Endothelial cell (in vitro differentiated cells): ENCODE measurements around the gene RFC3. TPM values are rescaled to one million over a fixed set of nuclear protein-coding genes. Genes with fewer than 3 reads are reported as not detected.

Experiments used
- DNase-seq: peaks from one replicate; pipeline ENCODE4 v3.0.0; 2021; ENCODE audit warnings: low spot score
- H3K27ac Mint-ChIP-seq: one replicate; pipeline ENCODE4 v1.8.0; 2021; ENCODE audit warnings: mixed read lengths, inconsistent platforms; ENCODE audit not compliant: unreplicated experiment
- H3K27me3 Mint-ChIP-seq: one replicate; pipeline ENCODE4 v1.8.0; 2021; ENCODE audit warnings: mild to moderate bottlenecking, moderate library complexity, mixed read lengths, inconsistent platforms; ENCODE audit not compliant: unreplicated experiment
- H3K36me3 Mint-ChIP-seq: one replicate; pipeline ENCODE4 v1.8.0; 2021; ENCODE audit warnings: mild to moderate bottlenecking, low read depth, mixed read lengths, inconsistent platforms; ENCODE audit not compliant: unreplicated experiment
- H3K4me1 Mint-ChIP-seq: one replicate; pipeline ENCODE4 v1.8.0; 2021; ENCODE audit warnings: mild to moderate bottlenecking, mixed read lengths, inconsistent platforms; ENCODE audit not compliant: unreplicated experiment
- H3K4me3 Mint-ChIP-seq: one replicate; pipeline ENCODE4 v1.8.0; 2021; ENCODE audit warnings: mild to moderate bottlenecking, mixed read lengths, inconsistent platforms; ENCODE audit not compliant: unreplicated experiment
- H3K9me3 Mint-ChIP-seq: one replicate; pipeline ENCODE4 v1.8.0; 2021; ENCODE audit warnings: mixed read lengths, inconsistent platforms; ENCODE audit not compliant: unreplicated experiment
- CTCF ChIP-seq: fragments of 200-600 bp; sonication (generic); IDR thresholded peaks from one replicate; pipeline ENCODE4 v1.5.0; 2021; ENCODE audit warnings: antibody characterized with exemption; ENCODE audit not compliant: unreplicated experiment
- total RNA-seq: library from RNA; stranded (reverse); fragmentation: NEBNext Ultra II Directional; extraction: Animal tissue kit (Norgen Biotek cat#: 25700); gene quantifications from one replicate; pipeline ENCODE4 v1.2.1, GENCODE V29; 2021; ENCODE audit not compliant: unreplicated experiment

The RFC3 gene
- total RNA-seq, 1 donor from 2014 or later = 11.7 TPM

GRCh38 chr13:33870046-33870668 is 52.2 kb downstream of the RFC3 start:
- H3K27ac Mint-ChIP-seq = no peak overlapping the region
- no peak for TF ChIP-seq CTCF

GRCh38 chr13:33871207-33872004 is 53.5 kb downstream of the RFC3 start:
- H3K36me3 Mint-ChIP-seq = no peaks in the 10 kb centered on the region
- H3K4me3 Mint-ChIP-seq = no peak overlapping the region
- DNase-seq = no peak
- no peak for TF ChIP-seq CTCF
- H3K9me3 Mint-ChIP-seq = no peaks in the 10 kb centered on the region
- H3K4me1 Mint-ChIP-seq = no peaks in the 10 kb centered on the region
- no peaks in the 10 kb centered on the region for H3K27me3 Mint-ChIP-seq
- H3K27ac Mint-ChIP-seq = no peak overlapping the region

More at GRCh38 chr13:33870046-33870668, 52.2 kb downstream of the RFC3 start:
- no peak for DNase-seq
- H3K27me3 Mint-ChIP-seq = no peaks in the 10 kb centered on the region
- no peaks in the 10 kb centered on the region for H3K4me1 Mint-ChIP-seq
- no peaks in the 10 kb centered on the region for H3K36me3 Mint-ChIP-seq
- H3K4me3 Mint-ChIP-seq = no peak overlapping the region
- no peaks in the 10 kb centered on the region for H3K9me3 Mint-ChIP-seq

GRCh38 chr13:33872005-33872351 is 54.0 kb downstream of the RFC3 start:
- no peak overlapping the region for H3K4me3 Mint-ChIP-seq
- DNase-seq = no peak
- no peak for TF ChIP-seq CTCF
- H3K27ac Mint-ChIP-seq = no peak overlapping the region
- no peaks in the 10 kb centered on the region for H3K27me3 Mint-ChIP-seq
- no peaks in the 10 kb centered on the region for H3K4me1 Mint-ChIP-seq
- H3K36me3 Mint-ChIP-seq = no peaks in the 10 kb centered on the region
- H3K9me3 Mint-ChIP-seq = no peaks in the 10 kb centered on the region

GRCh38 chr13:33873251-33873908 is 55.4 kb downstream of the RFC3 start:
- no peak overlapping the region for H3K27ac Mint-ChIP-seq
- no peak for TF ChIP-seq CTCF
- H3K9me3 Mint-ChIP-seq = no peaks in the 10 kb centered on the region
- H3K4me3 Mint-ChIP-seq = no peak overlapping the region
- no peaks in the 10 kb centered on the region for H3K27me3 Mint-ChIP-seq
- H3K4me1 Mint-ChIP-seq = no peaks in the 10 kb centered on the region
- H3K36me3 Mint-ChIP-seq = no peaks in the 10 kb centered on the region
- no peak for DNase-seq

- Mint-ChIP-seq H3K27ac (no peak overlapping the region), H3K4me1 (no peaks in the 10 kb centered on the region), H3K4me3 (no peak overlapping the region), H3K27me3 (no peaks in the 10 kb centered on the region), H3K36me3 (no peaks in the 10 kb centered on the region), H3K9me3 (no peaks in the 10 kb centered on the region)
- no peak for DNase-seq
- no peak for TF ChIP-seq CTCF
Measured at GRCh38 chr13:33874871-33875270, 56.9 kb downstream of the RFC3 start.
